ENCODE measurements around the gene PER1.
"Not testable (repeated sequence)": the region's sequence is repeated elsewhere in the genome, so short reads cannot be mapped to it uniquely, and the experiment has no call there.

Gene PER1

DNA sequence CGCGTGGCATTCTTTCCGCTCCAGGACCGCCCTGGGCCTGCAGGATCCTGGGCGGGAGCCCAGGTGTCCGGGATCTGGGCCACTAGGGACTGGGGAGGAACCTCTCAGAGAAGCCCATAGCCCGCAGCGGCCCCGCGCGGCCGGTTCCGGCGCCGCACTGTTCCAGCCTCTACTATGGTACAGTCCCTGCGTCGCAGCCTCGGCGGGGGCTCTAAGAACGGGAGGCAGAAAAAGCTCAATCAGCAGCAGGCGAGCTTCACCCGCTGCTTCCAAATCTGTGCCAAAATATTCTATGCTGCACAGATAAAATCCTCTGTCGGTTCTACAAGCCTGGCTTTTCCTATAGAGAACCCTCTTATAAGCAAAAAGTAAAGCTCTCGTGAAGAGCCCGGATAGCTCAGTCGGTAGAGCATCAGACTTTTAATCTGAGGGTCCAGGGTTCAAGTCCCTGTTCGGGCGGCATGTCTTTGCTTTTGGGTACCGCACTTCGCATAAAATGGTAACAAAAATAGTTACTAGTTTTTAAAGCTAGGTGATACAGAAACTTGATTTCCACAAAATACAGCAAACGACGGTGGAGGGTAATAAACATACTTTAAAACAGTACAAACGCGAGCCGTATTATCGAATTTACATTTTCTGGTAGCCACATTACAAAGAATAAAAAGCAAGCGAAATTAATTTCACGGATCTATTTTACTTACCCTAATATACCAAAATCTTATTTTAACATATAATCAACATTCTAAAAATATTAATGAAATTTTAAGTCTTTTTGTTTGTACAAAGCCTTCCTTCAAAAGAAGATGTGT, 33.2 kb downstream of the PER1 start:
- H3K4me1 ChIP-seq (ENCODE audit: control insufficient read depth, insufficient read depth, low read length, unreplicated experiment) = peaks cover 5% of the 10 kb centered on the region
- no peaks in the 10 kb centered on the region for H3K79me2 ChIP-seq (ENCODE audit: control insufficient read depth, insufficient read depth, low read length, unreplicated experiment)

DNA sequence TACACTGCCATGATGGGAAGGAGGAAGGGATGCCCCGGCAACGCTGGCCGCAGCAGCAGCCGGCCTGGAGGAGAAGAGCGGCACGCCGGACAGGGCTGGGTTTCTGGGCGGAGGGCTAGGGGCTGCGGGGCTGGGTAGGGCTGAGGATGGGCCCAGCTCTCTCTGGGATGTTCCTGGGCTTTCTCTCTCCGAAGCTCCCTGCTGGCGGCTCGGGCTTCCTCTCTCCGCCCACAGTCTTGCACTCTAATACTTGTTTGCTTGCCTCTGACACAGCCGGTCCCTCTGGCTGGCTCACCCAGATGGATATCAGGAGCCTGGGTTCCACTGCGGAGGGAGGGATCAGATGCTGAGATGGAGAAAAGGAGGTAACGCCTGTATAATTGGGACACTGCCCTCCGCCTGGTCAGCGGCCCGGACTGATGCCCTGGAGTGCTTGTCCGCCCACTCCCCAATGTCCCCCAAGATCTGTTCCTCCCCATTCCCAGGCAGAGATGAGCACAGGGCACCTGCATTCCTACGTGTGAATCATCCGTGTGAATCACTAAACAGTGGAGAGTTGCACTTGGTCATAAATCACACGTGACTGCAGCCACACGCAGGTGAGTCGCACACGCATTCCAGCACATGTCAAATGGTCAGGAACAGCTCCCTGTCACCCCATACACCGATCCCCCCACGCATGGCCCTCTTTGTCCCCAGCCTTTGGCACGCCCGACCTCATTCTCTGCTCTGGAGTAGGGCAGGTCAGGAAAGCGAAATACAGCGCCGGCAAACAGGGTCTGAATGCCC, 34.0 kb downstream of the PER1 start, which contains the start of gene ALOXE3:
TSS of gene ALOXE3 (minus strand) at position 535 of the 789 bp plus-strand sequence. CDS start at position 11, 524 bp downstream.
- H2AFZ ChIP-seq (ENCODE audit: low read length, unreplicated experiment) = peak within 1 kb of the TSS; percentile 75
- no peaks in the 10 kb centered on the region for H3K79me2 ChIP-seq (ENCODE audit: control insufficient read depth, insufficient read depth, low read length, unreplicated experiment)
- H3K36me3 ChIP-seq (ENCODE audit: insufficient read depth, low read length) = no peaks in the 10 kb centered on the region
- peak within 1 kb of the TSS; percentile 53 for H3K27ac ChIP-seq (ENCODE audit: low read depth, low read length)
- peaks cover 5% of the 10 kb centered on the region for H3K4me1 ChIP-seq (ENCODE audit: control insufficient read depth, insufficient read depth, low read length, unreplicated experiment)
- peak within 1 kb of the TSS; percentile 81 for H3K4me3 ChIP-seq (ENCODE audit: low read depth, low read length)
- peaks cover 31% of the 10 kb centered on the region for H3K27me3 ChIP-seq (ENCODE audit: insufficient read depth, low read length)

More for the DNA sequence above, 33.2 kb downstream of the PER1 start:
- H3K36me3 ChIP-seq (ENCODE audit: insufficient read depth, low read length) = no peaks in the 10 kb centered on the region
- peak overlapping the region; percentile 40 for H2AFZ ChIP-seq (ENCODE audit: low read length, unreplicated experiment)
- H3K4me3 ChIP-seq (ENCODE audit: low read depth, low read length) = peak overlapping the region; percentile 81
- peaks cover 28% of the 10 kb centered on the region for H3K27me3 ChIP-seq (ENCODE audit: insufficient read depth, low read length)
- peak overlapping the region; percentile 53 for H3K27ac ChIP-seq (ENCODE audit: low read depth, low read length)

DNA sequence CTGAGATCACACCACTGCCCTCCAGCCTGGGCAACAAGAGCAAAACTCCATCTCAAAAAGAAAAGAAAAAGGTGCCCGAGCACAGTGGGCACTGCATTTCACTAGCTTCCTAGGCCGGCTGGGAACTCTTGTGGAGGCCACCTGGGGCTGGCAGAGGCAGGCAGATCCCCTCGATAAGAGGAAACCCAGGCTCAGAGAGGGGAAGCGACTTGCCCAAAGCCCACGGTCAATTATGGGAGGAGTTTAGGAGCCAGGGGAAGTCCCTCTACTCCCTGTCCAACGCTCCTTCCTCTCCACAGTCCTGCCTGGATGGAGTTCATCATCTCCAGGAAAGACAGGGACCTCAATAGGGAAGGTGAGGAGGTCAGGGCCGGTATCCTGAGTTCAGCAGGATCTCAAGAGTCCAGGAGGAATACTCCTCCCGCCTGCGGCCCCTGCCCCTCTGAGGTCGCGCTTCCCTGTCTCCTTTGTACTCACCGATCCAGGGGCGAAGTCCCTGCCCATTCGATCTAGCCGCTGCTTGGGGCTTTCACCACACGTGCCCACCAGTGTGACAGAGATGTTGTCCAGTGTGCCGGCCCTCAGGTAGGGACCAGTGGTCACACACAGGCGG, 34.7 kb downstream of the PER1 start:
- Histone ChIP-seq H3K4me1 (ENCODE audit: control insufficient read depth, insufficient read depth, low read length, unreplicated experiment) (peaks cover 5% of the 10 kb centered on the region), H3K36me3 (ENCODE audit: insufficient read depth, low read length) (no peaks in the 10 kb centered on the region), H3K27ac (ENCODE audit: low read depth, low read length) (no peak overlapping the region), H3K4me3 (ENCODE audit: low read depth, low read length) (peak overlapping the region; percentile 81), H3K27me3 (ENCODE audit: insufficient read depth, low read length) (peaks cover 38% of the 10 kb centered on the region), H3K79me2 (ENCODE audit: control insufficient read depth, insufficient read depth, low read length, unreplicated experiment) (no peaks in the 10 kb centered on the region), H2AFZ (ENCODE audit: low read length, unreplicated experiment) (peak overlapping the region; percentile 75)

DNA sequence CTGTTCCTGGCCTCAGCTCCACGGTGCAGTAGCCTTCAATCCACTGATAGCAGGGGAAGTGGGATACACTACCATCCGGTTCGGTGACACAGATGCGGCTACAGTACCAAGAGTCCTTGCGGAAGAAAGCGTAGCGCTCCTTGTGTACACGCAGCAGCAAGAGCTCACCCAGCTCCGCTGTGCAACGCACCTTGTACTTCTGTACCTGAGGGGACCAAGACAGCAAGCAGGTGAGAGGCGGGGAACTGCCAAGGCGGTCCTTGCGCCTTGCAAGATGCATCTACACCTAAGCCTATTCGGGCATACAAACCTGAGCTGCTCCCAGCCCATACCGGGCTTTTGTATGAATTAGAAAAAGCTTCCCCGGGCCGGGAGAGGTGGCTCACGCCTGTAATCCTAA, 35.4 kb downstream of the PER1 start:
- Histone ChIP-seq H3K27ac (ENCODE audit: low read depth, low read length) (no peak overlapping the region), H3K4me3 (ENCODE audit: low read depth, low read length) (no peak overlapping the region), H3K4me1 (ENCODE audit: control insufficient read depth, insufficient read depth, low read length, unreplicated experiment) (peaks cover 5% of the 10 kb centered on the region), H2AFZ (ENCODE audit: low read length, unreplicated experiment) (no peak overlapping the region), H3K36me3 (ENCODE audit: insufficient read depth, low read length) (no peaks in the 10 kb centered on the region), H3K27me3 (ENCODE audit: insufficient read depth, low read length) (peaks cover 45% of the 10 kb centered on the region), H3K79me2 (ENCODE audit: control insufficient read depth, insufficient read depth, low read length, unreplicated experiment) (no peaks in the 10 kb centered on the region)

DNA sequence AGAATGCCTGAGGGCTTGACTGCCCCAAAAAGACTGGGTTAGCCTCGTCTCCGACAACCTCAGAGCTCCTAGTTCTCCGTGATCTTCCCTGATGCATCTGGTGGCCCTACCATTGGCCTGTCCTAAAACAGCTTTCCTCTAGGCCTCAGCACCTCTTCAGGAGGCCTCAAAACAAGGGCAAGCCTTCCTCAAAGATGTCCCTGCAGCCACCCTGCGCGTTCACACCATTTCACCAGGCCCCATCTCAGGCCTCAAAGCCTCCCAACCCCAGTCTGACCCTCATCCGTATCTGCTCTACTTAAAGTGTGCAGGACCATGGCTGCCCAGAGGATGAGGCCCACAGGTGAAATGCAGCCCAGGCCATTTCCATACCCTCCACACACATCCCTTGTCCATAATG, 41.3 kb downstream of the PER1 start:
- no peaks in the 10 kb centered on the region for H3K79me2 ChIP-seq (ENCODE audit: control insufficient read depth, insufficient read depth, low read length, unreplicated experiment)
- H3K27me3 ChIP-seq (ENCODE audit: insufficient read depth, low read length) = peaks cover 45% of the 10 kb centered on the region
- peaks cover 4% of the 10 kb centered on the region for H3K4me1 ChIP-seq (ENCODE audit: control insufficient read depth, insufficient read depth, low read length, unreplicated experiment)
- H3K36me3 ChIP-seq (ENCODE audit: insufficient read depth, low read length) = no peaks in the 10 kb centered on the region
- H3K27ac ChIP-seq (ENCODE audit: low read depth, low read length) = no peak overlapping the region
- no peak overlapping the region for H3K4me3 ChIP-seq (ENCODE audit: low read depth, low read length)
- no peak overlapping the region for H2AFZ ChIP-seq (ENCODE audit: low read length, unreplicated experiment)

DNA sequence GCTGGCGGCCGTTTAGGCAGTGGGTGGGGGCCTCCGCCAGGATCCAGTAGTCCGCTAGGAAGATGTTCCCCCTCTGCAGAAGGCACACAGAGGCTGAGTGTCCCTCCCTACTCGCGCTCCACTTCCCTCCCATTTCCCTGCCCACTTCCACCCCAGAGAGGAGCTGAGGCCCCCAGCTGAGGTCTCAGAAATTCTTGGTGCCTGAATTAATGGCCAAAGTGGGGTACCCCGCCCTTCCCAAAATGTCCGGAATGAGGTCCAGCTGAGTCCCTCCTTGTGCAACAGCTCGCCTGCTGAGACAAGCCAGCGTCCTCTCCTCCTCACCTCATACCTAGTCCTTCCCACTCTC, 41.8 kb downstream of the PER1 start:
- Histone ChIP-seq H3K79me2 (ENCODE audit: control insufficient read depth, insufficient read depth, low read length, unreplicated experiment) (no peaks in the 10 kb centered on the region), H3K27me3 (ENCODE audit: insufficient read depth, low read length) (peaks cover 40% of the 10 kb centered on the region), H3K36me3 (ENCODE audit: insufficient read depth, low read length) (no peaks in the 10 kb centered on the region), H3K4me3 (ENCODE audit: low read depth, low read length) (no peak overlapping the region), H2AFZ (ENCODE audit: low read length, unreplicated experiment) (no peak overlapping the region), H3K27ac (ENCODE audit: low read depth, low read length) (no peak overlapping the region), H3K4me1 (ENCODE audit: control insufficient read depth, insufficient read depth, low read length, unreplicated experiment) (peaks cover 5% of the 10 kb centered on the region)

DNA sequence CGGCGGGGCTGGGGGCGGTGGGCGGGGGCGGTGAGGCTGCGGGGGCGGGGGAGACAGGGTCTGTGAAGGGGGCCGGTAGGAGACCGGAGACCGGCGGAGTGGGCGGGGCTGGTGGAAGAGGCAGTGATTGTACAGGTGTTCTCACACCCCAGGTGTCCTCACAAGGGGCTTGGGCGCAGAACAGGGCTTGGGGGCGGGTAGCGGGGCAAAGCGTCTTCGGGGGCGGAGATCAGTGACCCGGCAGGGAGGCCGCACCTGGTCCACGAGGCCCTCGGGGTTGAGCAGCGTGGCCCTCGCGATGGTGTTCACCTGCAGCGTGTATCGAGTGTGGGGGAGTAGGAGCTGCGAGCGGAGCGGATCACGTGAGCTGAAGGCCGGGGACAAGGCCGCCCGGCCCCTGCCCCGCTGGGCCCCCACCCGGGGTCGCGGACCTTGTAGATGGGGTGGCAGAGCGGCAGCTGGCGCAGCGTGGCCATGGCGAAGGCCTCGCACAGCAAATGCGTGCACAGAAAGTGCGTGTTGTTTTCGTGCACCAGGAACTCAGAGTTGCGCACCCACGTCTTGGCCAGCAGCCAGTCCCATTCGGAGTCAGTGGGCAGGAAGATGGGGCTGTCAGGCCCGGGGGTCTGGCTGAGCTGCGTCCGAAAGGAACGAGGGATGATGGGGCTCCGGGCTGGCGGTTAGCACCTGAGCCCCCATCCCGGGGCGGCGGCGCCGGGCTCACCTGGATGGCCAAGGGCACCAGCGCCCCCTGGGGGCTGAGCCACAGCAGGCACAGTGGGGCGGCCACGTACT, 42.3 kb downstream of the PER1 start:
- H3K27me3 ChIP-seq (ENCODE audit: insufficient read depth, low read length) = peaks cover 35% of the 10 kb centered on the region

DNA sequence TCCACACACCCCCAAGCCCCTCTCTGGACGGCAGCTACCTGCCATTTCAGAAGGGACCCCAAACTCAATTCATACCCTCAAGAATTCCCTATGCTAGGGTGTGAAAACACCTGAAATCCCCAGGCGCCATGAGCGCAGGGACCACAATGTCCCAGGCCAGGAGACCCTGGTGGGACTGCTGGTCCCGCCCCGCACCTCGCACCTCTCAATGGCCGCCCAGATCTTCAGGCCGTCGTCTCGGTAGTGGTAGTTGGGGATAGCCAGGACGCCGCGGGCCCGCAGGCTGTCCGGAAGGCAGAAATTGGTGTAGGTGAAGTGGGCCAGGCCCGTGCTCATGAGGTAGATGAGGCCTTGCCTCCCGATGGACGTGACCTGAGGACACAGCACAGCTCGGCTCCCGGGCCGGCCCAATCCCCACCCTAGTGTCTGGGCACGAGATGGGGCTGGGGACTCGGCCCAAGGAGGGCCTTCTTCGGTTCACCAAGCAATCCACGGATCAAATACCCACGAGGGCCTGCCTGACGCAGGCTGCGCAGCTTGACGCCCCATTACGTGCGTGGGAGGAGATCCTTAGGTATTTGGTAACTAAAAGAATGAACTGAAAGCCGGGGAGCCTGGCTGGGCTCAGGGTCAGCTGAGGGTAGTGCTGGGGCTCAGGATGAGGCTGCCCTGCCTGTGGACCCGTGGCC, 43.1 kb downstream of the PER1 start:
- H3K27me3 ChIP-seq (ENCODE audit: insufficient read depth, low read length) = peaks cover 27% of the 10 kb centered on the region
- no peak overlapping the region for H2AFZ ChIP-seq (ENCODE audit: low read length, unreplicated experiment)
- no peaks in the 10 kb centered on the region for H3K36me3 ChIP-seq (ENCODE audit: insufficient read depth, low read length)
- no peak overlapping the region for H3K27ac ChIP-seq (ENCODE audit: low read depth, low read length)
- no peaks in the 10 kb centered on the region for H3K79me2 ChIP-seq (ENCODE audit: control insufficient read depth, insufficient read depth, low read length, unreplicated experiment)
- peaks cover 5% of the 10 kb centered on the region for H3K4me1 ChIP-seq (ENCODE audit: control insufficient read depth, insufficient read depth, low read length, unreplicated experiment)
- no peak overlapping the region for H3K4me3 ChIP-seq (ENCODE audit: low read depth, low read length)

More for the DNA sequence above, 42.3 kb downstream of the PER1 start:
- Histone ChIP-seq H3K36me3 (ENCODE audit: insufficient read depth, low read length) (no peaks in the 10 kb centered on the region), H2AFZ (ENCODE audit: low read length, unreplicated experiment) (peak overlapping the region; percentile 57), H3K79me2 (ENCODE audit: control insufficient read depth, insufficient read depth, low read length, unreplicated experiment) (no peaks in the 10 kb centered on the region), H3K27ac (ENCODE audit: low read depth, low read length) (no peak overlapping the region), H3K4me1 (ENCODE audit: control insufficient read depth, insufficient read depth, low read length, unreplicated experiment) (peaks cover 5% of the 10 kb centered on the region), H3K4me3 (ENCODE audit: low read depth, low read length) (peak overlapping the region; percentile 67)

DNA sequence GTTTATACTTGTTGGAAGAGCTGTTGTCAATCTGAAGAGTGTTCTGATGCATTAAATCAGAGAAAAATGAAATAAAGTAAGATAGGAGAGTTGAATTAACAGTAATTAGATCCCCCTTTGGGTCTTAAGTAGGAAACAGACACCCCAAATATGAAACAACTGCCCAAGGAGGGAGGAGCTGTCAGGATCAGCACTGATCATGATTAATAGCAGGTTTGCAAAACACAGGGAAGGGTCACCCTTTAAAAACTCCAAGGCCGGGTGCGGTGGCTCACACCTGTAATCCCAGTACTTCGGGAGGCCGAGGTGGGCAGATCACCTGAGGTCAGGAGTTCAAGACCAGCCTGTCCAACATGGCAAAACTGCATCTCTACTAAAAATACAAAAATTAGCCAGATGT, 45.2 kb downstream of the PER1 start:
- H3K4me3 ChIP-seq (ENCODE audit: low read depth, low read length); H3K27ac ChIP-seq (ENCODE audit: low read depth, low read length); H2AFZ ChIP-seq (ENCODE audit: low read length, unreplicated experiment); H3K36me3 ChIP-seq (ENCODE audit: insufficient read depth, low read length); H3K79me2 ChIP-seq (ENCODE audit: control insufficient read depth, insufficient read depth, low read length, unreplicated experiment): not testable (repeated sequence)
- peaks cover 13% of the 10 kb centered on the region for H3K4me1 ChIP-seq (ENCODE audit: control insufficient read depth, insufficient read depth, low read length, unreplicated experiment)
- peaks cover 11% of the 10 kb centered on the region for H3K27me3 ChIP-seq (ENCODE audit: insufficient read depth, low read length)

Measured in ACC112 (cell line).